GM12892 (cell line): ENCODE results near the gene NOTCH2.

Experiments
- POLR2A ChIP-seq: IDR thresholded peaks from 2 replicates; pipeline ENCODE4 v1.6.1; 2011; ENCODE audit warnings: low read depth, low read length, control low read depth
- POLR2AphosphoS5 ChIP-seq: IDR thresholded peaks from 2 replicates; pipeline ENCODE4 v1.6.1; 2011; ENCODE audit warnings: low read depth, low read length, control low read depth
- TAF1 ChIP-seq: IDR thresholded peaks from 2 replicates; pipeline ENCODE4 v1.6.1; 2011; ENCODE audit warnings: low read depth, mild to moderate bottlenecking, control low read depth, low read length, borderline replicate concordance

GRCh38 chr1:119941392-119941791 is 128.1 kb downstream of the NOTCH2 start:
- no peak for TF ChIP-seq POLR2A
- no peak for TF ChIP-seq POLR2AphosphoS5
- no peak for TF ChIP-seq TAF1
